ENCODE results near the gene NCOA3.

DNA sequence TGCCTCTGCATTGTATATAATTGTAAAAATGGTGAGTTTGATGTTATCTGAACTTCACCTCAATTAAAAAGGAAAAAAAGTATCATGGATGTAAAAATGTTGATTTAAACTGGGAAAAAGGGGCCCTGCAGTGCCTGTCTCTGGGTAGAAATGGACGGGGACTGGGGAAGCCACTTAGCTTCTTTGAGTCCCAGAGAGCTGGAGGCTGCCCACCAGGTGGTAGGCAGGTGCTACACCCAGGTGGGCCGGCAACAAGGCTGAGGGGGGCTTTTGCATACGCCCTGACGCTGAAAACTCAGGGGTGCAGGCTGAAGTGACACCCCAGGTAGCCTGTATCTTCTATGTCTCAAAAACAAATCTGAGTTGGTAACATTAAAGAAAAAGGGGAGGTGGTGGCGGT, 165.4 kb downstream of the NCOA3 start:
- TF ChIP-seq POLR2A (IDR thresholded peaks at IDR 0.05) (no peak), EP300 (IDR thresholded peaks at IDR 0.05) (no peak), POLR2AphosphoS5 (IDR thresholded peaks at IDR 0.05) (no peak)
- TF ChIP-seq, protein P1, sequence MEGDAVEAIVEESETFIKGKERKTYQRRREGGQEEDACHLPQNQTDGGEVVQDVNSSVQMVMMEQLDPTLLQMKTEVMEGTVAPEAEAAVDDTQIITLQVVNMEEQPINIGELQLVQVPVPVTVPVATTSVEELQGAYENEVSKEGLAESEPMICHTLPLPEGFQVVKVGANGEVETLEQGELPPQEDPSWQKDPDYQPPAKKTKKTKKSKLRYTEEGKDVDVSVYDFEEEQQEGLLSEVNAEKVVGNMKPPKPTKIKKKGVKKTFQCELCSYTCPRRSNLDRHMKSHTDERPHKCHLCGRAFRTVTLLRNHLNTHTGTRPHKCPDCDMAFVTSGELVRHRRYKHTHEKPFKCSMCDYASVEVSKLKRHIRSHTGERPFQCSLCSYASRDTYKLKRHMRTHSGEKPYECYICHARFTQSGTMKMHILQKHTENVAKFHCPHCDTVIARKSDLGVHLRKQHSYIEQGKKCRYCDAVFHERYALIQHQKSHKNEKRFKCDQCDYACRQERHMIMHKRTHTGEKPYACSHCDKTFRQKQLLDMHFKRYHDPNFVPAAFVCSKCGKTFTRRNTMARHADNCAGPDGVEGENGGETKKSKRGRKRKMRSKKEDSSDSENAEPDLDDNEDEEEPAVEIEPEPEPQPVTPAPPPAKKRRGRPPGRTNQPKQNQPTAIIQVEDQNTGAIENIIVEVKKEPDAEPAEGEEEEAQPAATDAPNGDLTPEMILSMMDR (IDR thresholded peaks at IDR 0.05) = no peak
